Stimulated activated memory B cell treated with anti-CD40 and anti-IgM and Interleukin-4, amounts not matched to agents 10 μg/mL and 1 μg/mL and 100 μg/mL, for 72 hours (primary cell): ENCODE measurements around the gene RNFT1.
"Not testable (repeated sequence)": the region's sequence is repeated elsewhere in the genome, so short reads cannot be mapped to it uniquely, and the experiment has no call there.

Experiments
- ATAC-seq: fragments of 150-1000 bp; cut with Tn5 transposase; 2 replicates; pipeline ENCODE4 v1.10.0; 2021
- H3K27ac Mint-ChIP-seq: one replicate; pipeline ENCODE4 v1.8.0; 2022; ENCODE audit warnings: mild to moderate bottlenecking, mixed read lengths
- H3K27me3 Mint-ChIP-seq: one replicate; pipeline ENCODE4 v1.8.0; 2022; ENCODE audit warnings: mixed read lengths
- H3K36me3 Mint-ChIP-seq: one replicate; pipeline ENCODE4 v1.8.0; 2022; ENCODE audit warnings: mixed read lengths
- H3K4me1 Mint-ChIP-seq: one replicate; pipeline ENCODE4 v1.8.0; 2022; ENCODE audit warnings: mixed read lengths
- H3K4me3 Mint-ChIP-seq: one replicate; pipeline ENCODE4 v1.8.0; 2022; ENCODE audit warnings: mild to moderate bottlenecking, moderate library complexity, mixed read lengths
- H3K9me3 Mint-ChIP-seq: one replicate; pipeline ENCODE4 v1.8.0; 2022; ENCODE audit warnings: mixed read lengths

RNFT1 gene

GRCh38 chr17:59950049-59950448, 14.5 kb downstream of the RNFT1 start:
- H3K27ac Mint-ChIP-seq: no peak overlapping the region
- H3K4me1 Mint-ChIP-seq: peaks cover 11% of the 10 kb centered on the region
- peaks cover 33% of the 10 kb centered on the region for H3K36me3 Mint-ChIP-seq
- no peak for ATAC-seq
- H3K27me3 Mint-ChIP-seq: no peaks in the 10 kb centered on the region
- no peak overlapping the region for H3K4me3 Mint-ChIP-seq
- H3K9me3 Mint-ChIP-seq: no peaks in the 10 kb centered on the region

- H3K27ac Mint-ChIP-seq, H3K4me3 Mint-ChIP-seq, ATAC-seq, H3K9me3 Mint-ChIP-seq, H3K27me3 Mint-ChIP-seq: not testable (repeated sequence)
- peaks cover 36% of the 10 kb centered on the region for H3K36me3 Mint-ChIP-seq
- peaks cover 11% of the 10 kb centered on the region for H3K4me1 Mint-ChIP-seq
Observed at GRCh38 chr17:59947310-59947709, 17.2 kb downstream of the RNFT1 start.

- not testable (repeated sequence) for H3K9me3 Mint-ChIP-seq, ATAC-seq, H3K4me3 Mint-ChIP-seq, H3K27me3 Mint-ChIP-seq
- peaks cover 35% of the 10 kb centered on the region for H3K36me3 Mint-ChIP-seq
- H3K4me1 Mint-ChIP-seq: peaks cover 11% of the 10 kb centered on the region
- peak overlapping the region; percentile 21 for H3K27ac Mint-ChIP-seq
Observed at GRCh38 chr17:59946433-59946832, 18.1 kb downstream of the RNFT1 start.

DNA sequence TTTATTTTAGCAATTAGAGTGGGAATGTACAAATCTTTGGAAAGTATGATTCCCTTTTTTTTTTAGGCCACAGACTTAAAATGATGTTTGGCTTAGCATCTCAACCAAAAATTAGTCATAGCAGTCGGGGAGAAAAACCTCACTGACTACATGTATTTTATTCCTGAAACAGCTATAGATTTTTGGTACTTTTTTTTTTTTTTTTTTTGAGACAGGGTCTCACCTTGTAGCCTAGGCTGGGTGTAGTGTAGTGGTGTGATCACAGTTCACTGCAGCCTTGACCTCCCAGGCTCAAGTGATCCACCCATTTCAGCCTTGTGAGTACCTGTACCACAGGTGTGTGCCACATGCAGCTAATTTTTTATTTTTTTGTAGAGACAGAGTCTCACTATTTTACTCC, 23.4 kb downstream of the RNFT1 start:
- no peaks in the 10 kb centered on the region for H3K9me3 Mint-ChIP-seq

DNA sequence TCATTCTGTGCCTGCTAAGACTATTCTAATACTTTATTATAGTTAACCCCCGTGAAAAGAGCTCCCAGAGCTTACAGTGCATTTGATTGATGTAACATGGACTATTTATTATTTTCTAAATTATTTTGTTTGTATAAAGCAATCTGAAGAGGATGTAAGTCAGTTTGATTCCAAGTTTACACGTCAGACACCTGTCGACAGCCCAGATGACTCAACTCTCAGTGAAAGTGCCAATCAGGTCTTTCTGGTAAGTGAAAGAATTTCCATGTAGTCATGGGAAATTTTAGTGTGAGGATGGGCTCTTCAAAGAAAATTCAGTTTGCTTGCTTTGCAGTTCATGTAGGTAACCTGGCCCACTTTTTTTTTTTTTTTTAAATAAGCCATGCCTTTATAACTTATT, 23.8 kb downstream of the RNFT1 start:
- not testable (repeated sequence) for H3K9me3 Mint-ChIP-seq, H3K4me3 Mint-ChIP-seq, H3K27ac Mint-ChIP-seq, H3K4me1 Mint-ChIP-seq, H3K27me3 Mint-ChIP-seq, ATAC-seq
- H3K36me3 Mint-ChIP-seq: peaks cover 41% of the 10 kb centered on the region

More for the DNA sequence above, 23.4 kb downstream of the RNFT1 start:
- Mint-ChIP-seq H3K4me3 (no peak overlapping the region), H3K36me3 (peaks cover 41% of the 10 kb centered on the region), H3K27ac (no peak overlapping the region), H3K4me1 (peaks cover 5% of the 10 kb centered on the region), H3K27me3 (no peaks in the 10 kb centered on the region)
- ATAC-seq: no peak

DNA sequence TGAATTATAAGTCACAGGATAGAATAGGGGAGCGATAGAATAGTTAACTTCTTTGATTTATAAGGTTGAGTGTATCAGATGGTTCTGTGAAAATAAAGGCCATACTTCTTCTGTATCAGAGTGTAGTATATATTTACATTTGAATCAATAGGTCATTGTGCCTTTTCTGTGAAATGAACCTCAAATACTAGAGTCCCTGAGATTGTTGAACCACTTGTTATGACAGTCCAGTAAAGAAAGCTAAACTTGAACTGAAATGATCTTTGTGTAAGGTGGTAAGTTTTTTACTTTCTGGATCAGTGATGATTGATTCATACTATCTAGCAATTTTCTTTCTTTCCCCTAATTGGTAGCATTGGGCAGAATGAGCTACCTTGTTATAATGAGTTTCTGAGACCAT, 31.2 kb downstream of the RNFT1 start:
- H3K27ac Mint-ChIP-seq, H3K4me1 Mint-ChIP-seq, H3K9me3 Mint-ChIP-seq, H3K4me3 Mint-ChIP-seq, H3K27me3 Mint-ChIP-seq, ATAC-seq: not testable (repeated sequence)
- H3K36me3 Mint-ChIP-seq: peaks cover 63% of the 10 kb centered on the region

DNA sequence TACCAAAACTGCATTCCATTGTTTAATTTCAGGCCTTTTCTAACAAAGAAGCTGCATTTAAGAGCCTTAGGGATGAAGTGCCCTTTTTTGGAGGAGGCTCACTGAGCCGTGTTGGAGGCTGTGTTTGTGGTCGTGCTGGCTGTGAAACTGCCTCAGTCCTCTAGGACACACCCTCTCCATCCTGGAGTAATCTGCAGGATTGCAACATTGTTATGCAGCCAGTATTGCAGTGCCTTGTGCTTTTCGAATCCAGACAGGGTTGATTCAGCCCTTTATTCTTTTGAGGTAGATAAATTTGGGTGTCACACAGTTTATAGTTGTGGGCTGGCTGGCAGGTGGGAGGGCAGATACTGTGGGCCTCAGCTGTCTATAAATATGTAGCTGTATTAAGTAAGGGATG, 33.8 kb downstream of the RNFT1 start:
- not testable (repeated sequence) for H3K9me3 Mint-ChIP-seq, H3K27ac Mint-ChIP-seq, H3K4me1 Mint-ChIP-seq, H3K27me3 Mint-ChIP-seq, ATAC-seq, H3K4me3 Mint-ChIP-seq
- peaks cover 58% of the 10 kb centered on the region for H3K36me3 Mint-ChIP-seq

- H3K27ac Mint-ChIP-seq, ATAC-seq, H3K9me3 Mint-ChIP-seq, H3K4me1 Mint-ChIP-seq, H3K27me3 Mint-ChIP-seq, H3K4me3 Mint-ChIP-seq: not testable (repeated sequence)
- H3K36me3 Mint-ChIP-seq: peaks cover 59% of the 10 kb centered on the region
Observed at GRCh38 chr17:59930121-59930520, 34.4 kb downstream of the RNFT1 start.

DNA sequence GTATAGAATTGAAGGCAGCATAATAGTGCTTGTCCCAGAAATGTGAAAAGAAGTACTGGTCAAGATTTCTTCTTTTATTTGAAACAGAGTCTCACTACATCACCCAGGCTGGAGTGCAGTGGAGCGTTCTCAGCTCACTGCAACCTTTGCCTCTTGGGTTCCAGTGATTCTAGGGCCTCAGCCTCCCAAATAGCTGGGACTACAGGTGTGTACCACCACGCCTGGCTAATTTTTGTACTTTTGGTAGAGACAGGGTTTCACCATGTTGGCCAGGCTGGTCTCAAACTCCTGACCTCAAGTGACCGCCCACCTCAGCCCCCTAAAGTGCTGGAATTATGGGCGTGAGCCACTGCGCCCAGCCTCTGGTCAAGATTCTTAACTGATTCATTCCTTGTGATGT, 43.9 kb downstream of the RNFT1 start:
- ATAC-seq, H3K27ac Mint-ChIP-seq, H3K9me3 Mint-ChIP-seq, H3K4me1 Mint-ChIP-seq, H3K4me3 Mint-ChIP-seq, H3K27me3 Mint-ChIP-seq: not testable (repeated sequence)
- H3K36me3 Mint-ChIP-seq: peaks cover 61% of the 10 kb centered on the region

- Mint-ChIP-seq H3K27ac (no peak overlapping the region), H3K4me1 (no peaks in the 10 kb centered on the region), H3K4me3 (no peak overlapping the region), H3K36me3 (peaks cover 50% of the 10 kb centered on the region), H3K27me3 (no peaks in the 10 kb centered on the region), H3K9me3 (no peaks in the 10 kb centered on the region)
- ATAC-seq: no peak
Observed at GRCh38 chr17:59916446-59916845, 48.1 kb downstream of the RNFT1 start.

DNA sequence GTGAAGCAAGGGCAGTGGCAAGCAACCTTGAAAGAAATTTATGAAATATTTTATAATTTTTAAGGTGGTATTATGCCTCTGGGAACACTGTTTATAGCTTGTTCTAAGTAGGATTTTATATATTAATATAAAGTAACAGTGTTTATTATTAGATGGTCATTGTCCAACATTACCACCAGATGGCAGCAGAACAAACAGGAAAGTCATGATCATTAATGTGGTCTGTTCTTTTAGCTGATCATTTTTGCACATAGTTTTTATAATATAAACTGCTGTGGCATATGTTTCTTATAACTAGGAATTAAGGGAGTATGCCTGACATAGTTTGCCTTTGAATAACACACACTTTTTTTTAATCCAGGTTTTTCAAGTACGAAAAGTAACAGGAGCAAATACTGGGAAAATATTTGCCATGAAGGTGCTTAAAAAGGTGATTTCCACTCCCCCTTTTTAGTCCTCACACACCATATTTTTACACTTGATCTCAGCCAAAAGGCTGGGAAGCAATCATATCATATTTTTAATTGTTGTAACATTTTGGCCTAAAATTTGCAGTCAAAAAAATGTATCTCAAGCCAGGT, 50.2 kb downstream of the RNFT1 start:
- Mint-ChIP-seq H3K27me3 (no peaks in the 10 kb centered on the region), H3K36me3 (peaks cover 42% of the 10 kb centered on the region), H3K9me3 (no peaks in the 10 kb centered on the region), H3K4me3 (no peak overlapping the region), H3K4me1 (no peaks in the 10 kb centered on the region), H3K27ac (no peak overlapping the region)
- no peak for ATAC-seq

- Mint-ChIP-seq H3K27me3 (no peaks in the 10 kb centered on the region), H3K9me3 (no peaks in the 10 kb centered on the region), H3K4me1 (peaks cover 15% of the 10 kb centered on the region), H3K36me3 (peaks cover 25% of the 10 kb centered on the region), H3K27ac (no peak overlapping the region), H3K4me3 (no peak overlapping the region)
- no peak for ATAC-seq
Observed at GRCh38 chr17:59907467-59907866, 57.1 kb downstream of the RNFT1 start.

GRCh38 chr17:59903455-59903854, 61.1 kb downstream of the RNFT1 start:
- peaks cover 17% of the 10 kb centered on the region for H3K36me3 Mint-ChIP-seq
- ATAC-seq: no peak
- peaks cover 15% of the 10 kb centered on the region for H3K4me1 Mint-ChIP-seq
- no peak overlapping the region for H3K4me3 Mint-ChIP-seq
- no peak overlapping the region for H3K27ac Mint-ChIP-seq
- no peaks in the 10 kb centered on the region for H3K9me3 Mint-ChIP-seq
- H3K27me3 Mint-ChIP-seq: no peaks in the 10 kb centered on the region
